ENCODE results near the gene RXYLT1. TPM values are rescaled to one million over a fixed set of nuclear protein-coding genes. Genes with fewer than 3 reads are reported as not detected.
"Not testable (repeated sequence)": the region's sequence is repeated elsewhere in the genome, so short reads cannot be mapped to it uniquely, and the experiment has no call there.

Gene RXYLT1
- total RNA-seq, 1 experiment from 2014 or later, result 33.5 TPM

DNA sequence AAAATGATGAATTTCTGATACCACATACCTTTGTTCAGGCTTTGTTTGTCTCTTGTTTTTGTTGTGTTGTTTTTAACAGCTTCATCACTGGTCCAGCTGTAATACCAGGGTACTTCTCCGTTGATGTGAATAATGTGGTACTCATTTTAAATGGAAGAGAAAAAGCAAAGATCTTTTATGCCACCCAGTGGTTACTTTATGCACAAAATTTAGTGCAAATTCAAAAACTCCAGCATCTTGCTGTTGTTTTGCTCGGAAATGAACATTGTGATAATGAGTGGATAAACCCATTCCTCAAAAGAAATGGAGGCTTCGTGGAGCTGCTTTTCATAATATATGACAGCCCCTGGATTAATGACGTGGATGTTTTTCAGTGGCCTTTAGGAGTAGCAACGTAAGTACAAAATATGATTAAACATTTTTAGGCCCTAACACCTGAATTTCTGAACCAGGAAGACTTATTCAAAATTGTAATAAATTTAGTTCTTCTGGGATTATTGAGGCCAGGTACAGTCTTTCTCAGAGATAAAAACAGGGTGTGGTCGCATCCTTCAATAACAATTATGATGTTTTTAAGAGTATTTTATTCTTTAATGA lies 22.4 kb downstream of the RXYLT1 start:
- no peak for DNase-seq (ENCODE audit: low spot score)

DNA sequence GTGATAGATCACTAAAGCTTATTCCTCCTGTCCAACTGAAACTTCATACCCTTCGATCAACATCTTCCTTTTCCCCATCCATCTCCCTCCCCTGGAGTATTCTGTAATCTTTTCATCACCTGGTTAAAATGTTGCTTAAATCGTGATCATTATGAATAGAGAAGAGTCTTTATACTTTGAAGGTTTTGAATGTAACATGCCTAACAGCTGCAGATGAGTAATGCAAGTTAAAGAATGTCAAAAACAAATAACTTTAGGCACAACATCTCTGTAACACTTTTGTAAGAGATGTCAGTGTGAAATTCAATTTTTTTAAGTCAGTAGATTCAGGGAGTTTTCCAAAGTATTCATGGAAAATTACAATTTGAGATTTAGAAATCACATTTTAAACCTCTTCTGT lies 25.0 kb downstream of the RXYLT1 start:
- no peak for DNase-seq (ENCODE audit: low spot score)

DNA sequence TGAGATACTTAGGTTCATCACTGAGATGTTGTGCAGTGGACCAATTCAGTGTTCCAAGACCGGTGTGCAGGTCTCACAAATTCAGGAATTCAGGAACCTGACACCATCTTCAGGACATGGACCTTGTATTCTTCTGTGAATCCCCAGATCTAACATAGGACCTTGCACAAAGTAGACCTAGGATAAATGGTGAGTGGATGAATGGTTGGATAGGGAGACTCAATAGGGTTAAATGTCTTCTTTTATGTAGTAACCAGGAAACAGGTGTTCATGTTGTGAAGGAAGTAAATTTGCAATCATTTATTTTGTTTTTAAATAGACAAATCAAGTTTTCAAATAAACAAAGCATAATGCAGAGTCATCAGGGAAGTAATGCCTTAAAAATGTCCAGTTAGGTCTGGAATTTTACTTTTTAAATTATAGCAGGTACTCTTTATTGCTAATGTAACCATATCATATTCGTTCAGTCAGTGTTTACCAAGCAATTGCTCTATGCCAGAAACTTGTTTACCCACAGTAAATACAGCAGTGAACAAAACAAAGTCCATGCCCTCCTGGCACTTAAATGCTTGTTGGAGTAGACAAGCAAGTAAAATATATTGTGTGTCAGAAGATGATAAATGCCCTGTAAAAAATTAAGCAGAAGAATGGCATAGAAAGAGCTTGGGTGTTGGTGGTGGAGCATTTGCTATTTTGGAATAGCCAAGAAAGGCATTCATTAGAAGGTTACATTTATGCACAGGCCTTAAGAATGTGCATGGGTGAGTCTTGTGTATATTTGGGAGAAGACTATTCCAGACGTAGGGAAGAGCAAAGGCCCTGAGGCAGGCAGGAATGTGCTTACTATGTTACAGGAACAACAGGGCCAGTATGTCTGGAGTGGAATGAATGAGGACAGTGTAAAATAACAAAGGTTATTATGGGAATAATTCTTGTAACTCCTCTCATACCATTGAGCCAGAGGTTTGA lies 26.3 kb downstream of the RXYLT1 start:
- DNase-seq (ENCODE audit: low spot score), result no peak

- no peak for DNase-seq (ENCODE audit: low spot score)
These were observed 28.9 kb downstream of the RXYLT1 start for GRCh38 chr12:63808631-63809030.

GRCh38 chr12:63809566-63809965 lies 29.9 kb downstream of the RXYLT1 start:
- no peak for DNase-seq (ENCODE audit: low spot score)

- DNase-seq (ENCODE audit: low spot score), result no peak
These were observed 31.6 kb downstream of the RXYLT1 start for GRCh38 chr12:63811334-63811733.

DNA sequence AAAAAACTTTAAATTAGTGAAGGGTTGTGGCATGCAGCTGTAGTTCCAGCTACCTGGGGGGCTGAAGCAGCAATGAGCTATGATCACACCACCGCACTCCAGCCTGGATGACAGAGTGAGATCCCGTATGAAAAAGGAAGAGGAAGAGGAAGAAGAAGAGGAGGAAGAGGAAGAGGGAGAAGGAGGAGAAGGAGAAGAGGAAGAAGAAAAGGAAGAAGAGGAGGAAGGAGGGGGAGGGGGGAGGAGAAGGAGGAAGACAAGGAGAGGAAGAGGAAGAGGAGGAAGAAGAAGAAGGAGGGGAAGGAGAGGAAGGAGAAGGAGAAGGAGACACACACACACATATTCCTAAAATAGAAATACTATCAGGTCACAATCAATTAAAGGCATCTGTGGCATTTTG lies 32.0 kb downstream of the RXYLT1 start:
- no peak for DNase-seq (ENCODE audit: low spot score)

DNA sequence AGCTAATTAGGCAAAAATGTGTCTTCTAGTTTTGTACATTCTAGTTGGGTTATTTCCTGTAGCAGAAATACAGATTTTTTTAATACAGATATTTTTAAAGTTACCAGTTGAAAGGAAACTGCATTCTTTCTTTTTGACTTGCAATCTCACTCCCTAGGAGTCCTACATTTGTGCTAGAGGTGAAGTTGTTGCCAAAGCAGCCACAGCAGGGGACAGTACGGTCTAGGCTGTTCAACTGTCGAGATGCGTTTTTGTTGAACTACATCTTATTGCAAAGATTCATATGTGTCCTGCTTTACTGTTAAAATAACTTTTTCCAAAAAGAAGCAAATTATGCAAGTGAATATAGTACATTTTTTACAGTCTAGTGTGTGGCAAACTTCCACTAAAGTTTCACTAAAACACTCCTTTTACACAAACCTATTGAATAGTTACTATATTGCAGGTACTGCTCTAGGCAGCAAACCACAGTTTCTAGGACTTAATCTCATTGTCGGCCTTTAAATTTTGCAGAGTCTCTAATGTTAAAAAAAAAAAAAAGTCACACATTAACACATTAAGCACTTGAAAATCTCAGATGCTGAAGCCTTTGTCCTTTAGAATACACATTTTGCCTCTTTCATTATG lies 34.5 kb downstream of the RXYLT1 start:
- DNase-seq (ENCODE audit: low spot score), result no peak

DNA sequence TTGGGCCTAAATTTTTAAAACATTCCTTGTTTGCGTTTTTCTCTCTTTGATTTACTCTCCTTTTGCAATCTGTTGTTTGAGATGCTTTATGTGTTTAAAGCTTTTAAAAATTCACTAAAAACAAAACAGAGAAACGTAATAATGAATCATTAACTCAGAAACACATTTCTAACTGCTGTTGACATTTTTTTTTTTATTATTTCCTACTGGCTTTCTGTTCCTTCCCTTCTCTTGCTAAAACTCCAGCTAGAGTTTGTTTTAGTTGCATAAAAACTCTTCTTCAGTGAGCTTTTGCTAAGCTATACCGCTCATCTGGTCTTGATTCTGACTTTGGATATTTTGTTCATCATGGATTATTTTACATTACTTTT lies 35.8 kb downstream of the RXYLT1 start:
- DNase-seq (ENCODE audit: low spot score), result no peak

- DNase-seq (ENCODE audit: low spot score), result no peak
These were observed 36.3 kb downstream of the RXYLT1 start for GRCh38 chr12:63816031-63816430.

- no peak for DNase-seq (ENCODE audit: low spot score)
These were observed 40.7 kb downstream of the RXYLT1 start for GRCh38 chr12:63820427-63820826.

GRCh38 chr12:63821781-63822251 lies 42.1 kb downstream of the RXYLT1 start:
- DNase-seq (ENCODE audit: low spot score), result no peak

- no peak for DNase-seq (ENCODE audit: low spot score)
These were observed 42.6 kb downstream of the RXYLT1 start for GRCh38 chr12:63822352-63822751.

DNA sequence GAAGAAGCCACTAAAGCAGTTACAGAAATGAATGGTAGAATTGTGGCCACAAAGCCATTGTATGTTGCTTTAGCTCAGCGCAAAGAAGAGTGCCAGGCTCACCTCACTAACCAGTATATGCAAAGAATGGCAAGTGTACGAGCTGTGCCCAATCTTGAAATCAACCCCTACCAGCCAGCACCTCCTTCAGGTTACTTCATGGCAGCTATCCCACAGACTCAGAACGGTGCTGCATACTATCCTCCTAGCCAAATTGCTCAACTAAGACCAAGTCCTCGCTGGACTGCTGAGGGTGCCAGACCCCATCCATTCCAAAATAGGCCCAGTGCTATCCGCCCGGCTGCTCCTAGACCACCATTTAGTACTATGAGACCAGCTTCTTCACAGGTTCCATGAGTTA lies 43.3 kb downstream of the RXYLT1 start:
- no peak for DNase-seq (ENCODE audit: low spot score)

DNA sequence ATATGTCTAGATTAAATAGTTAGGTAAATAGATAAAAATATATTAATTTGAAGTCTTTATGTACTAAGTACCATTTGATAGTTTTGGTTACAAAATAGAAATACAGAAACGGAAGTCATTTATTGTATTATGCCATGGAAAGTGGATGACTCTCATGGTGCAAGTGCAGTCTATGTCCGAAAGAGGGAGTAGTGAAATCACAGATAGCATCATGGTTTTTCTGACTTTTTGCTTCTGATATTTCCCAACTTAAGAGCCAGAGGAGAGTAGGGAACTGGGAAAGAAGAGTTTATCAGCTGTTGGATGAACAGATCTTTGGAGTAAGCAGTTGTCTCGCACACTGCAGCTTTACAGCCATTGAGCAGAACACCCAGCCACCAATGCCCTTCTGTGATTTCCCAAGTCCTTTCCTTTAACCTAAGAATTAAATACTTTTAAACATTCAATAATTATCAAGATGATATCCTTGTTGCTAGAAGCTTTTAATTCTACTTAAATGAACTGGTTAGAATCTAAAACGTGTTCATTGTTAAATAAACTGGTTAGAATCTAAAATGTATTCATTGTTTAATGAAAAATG lies 46.4 kb downstream of the RXYLT1 start:
- DNase-seq (ENCODE audit: low spot score), result peak; percentile 65

GRCh38 chr12:63828867-63829266 lies 49.2 kb downstream of the RXYLT1 start:
- no peak for DNase-seq (ENCODE audit: low spot score)

GRCh38 chr12:63836046-63836445 lies 56.3 kb downstream of the RXYLT1 start:
- DNase-seq (ENCODE audit: low spot score), result no peak

DNA sequence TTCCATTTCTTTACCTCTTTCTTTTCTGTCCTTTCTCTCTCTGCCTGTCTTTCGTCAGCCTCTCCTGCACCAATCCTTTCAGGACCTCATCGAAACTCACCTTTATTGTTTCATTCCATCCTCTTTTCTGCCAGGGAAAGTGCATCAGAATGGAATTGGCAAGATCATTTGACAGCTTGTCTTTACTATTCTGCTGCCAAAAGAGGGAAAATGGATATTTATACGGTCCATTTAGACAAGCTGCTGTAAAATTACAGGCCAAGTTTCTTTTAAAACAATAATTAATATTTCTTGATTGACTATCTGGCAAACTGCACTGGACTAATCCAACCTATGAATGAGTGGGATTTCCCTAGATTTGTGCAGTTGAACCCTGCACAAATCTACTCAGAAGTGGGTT lies 57.2 kb downstream of the RXYLT1 start:
- no peak for DNase-seq (ENCODE audit: low spot score)

- DNase-seq (ENCODE audit: low spot score), result no peak
These were observed 58.7 kb downstream of the RXYLT1 start for GRCh38 chr12:63838411-63838810.

GRCh38 chr12:63841011-63841410 lies 61.3 kb downstream of the RXYLT1 start:
- DNase-seq (ENCODE audit: low spot score), result no peak

DNA sequence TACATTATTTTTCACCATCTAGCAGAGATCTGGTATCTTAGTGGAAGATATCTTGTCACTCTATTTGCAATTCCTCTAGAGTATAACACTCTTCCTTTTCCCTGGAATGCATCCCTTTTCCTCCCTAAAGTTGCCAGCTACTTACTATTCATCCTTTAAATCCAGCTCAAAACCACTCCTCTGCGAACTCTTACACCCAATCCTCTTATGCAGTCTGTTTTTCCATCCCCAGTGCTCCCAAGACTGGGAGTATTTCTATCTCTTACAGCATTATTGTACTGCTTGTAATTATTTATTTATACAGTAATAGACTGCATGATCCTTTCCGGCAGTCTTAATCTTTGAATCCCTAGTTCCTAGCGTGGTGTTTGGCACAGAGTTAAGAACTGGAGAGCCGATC lies 61.9 kb downstream of the RXYLT1 start:
- DNase-seq (ENCODE audit: low spot score), result no peak

DNA sequence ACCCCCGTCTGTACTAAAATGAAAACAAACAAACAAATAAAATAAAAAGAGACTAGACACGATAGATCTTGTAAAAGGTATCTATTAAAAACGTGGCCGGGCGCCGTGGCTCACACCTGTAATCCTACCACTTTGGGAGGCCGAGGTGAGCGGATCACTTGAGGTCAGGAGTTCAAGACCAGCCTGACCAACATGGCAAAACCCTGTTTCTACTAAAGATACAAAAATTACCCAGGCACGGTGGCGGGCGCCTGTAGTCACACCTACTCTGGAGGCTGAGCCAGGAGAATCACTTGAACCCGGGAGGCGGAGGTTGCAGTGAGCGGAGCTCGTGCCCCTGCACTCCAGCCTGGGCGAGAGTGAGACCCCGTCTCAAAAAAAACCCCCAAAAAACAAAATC lies 63.0 kb downstream of the RXYLT1 start:
- not testable (repeated sequence) for DNase-seq (ENCODE audit: low spot score)

Data from H4 (cell line).